HG03354 (cell line): Measurements from ENCODE around the gene FAM193A.
"Not testable (repeated sequence)": the region's sequence is repeated elsewhere in the genome, so short reads cannot be mapped to it uniquely, and the experiment has no call there.

Experiments
- ATAC-seq: cut with Tn5 transposase; IDR thresholded peaks from one replicate; pipeline ENCODE4 v1.9.1; 2021; ENCODE audit warnings: mild to moderate bottlenecking; ENCODE audit not compliant: unreplicated experiment, poor library complexity, severe bottlenecking

FAM193A gene

GRCh38 chr4:2600878-2601277 lies 64.4 kb downstream of the FAM193A start:
- no peak for ATAC-seq

- ATAC-seq, result no peak
These were observed 68.2 kb downstream of the FAM193A start for GRCh38 chr4:2604614-2605013.

GRCh38 chr4:2606960-2607506 lies 70.6 kb downstream of the FAM193A start:
- no peak for ATAC-seq

GRCh38 chr4:2607822-2608221 lies 71.4 kb downstream of the FAM193A start:
- no peak for ATAC-seq

GRCh38 chr4:2608291-2608690 lies 71.8 kb downstream of the FAM193A start:
- ATAC-seq, result no peak

GRCh38 chr4:2615821-2616220 lies 79.4 kb downstream of the FAM193A start:
- ATAC-seq, result no peak

GRCh38 chr4:2617955-2618354 lies 81.5 kb downstream of the FAM193A start:
- no peak for ATAC-seq

GRCh38 chr4:2618729-2619128 lies 82.3 kb downstream of the FAM193A start:
- not testable (repeated sequence) for ATAC-seq

- ATAC-seq, result no peak
These were observed 83.0 kb downstream of the FAM193A start for GRCh38 chr4:2619459-2619858.

GRCh38 chr4:2621419-2621818 lies 85.0 kb downstream of the FAM193A start:
- no peak for ATAC-seq

- no peak for ATAC-seq
These were observed 87.0 kb downstream of the FAM193A start for GRCh38 chr4:2623442-2623841.

GRCh38 chr4:2624782-2625530 lies 88.5 kb downstream of the FAM193A start:
- ATAC-seq, result no peak

- ATAC-seq, result no peak
These were observed 89.8 kb downstream of the FAM193A start for GRCh38 chr4:2626231-2626630.

- ATAC-seq, result no peak
These were observed 94.3 kb downstream of the FAM193A start for GRCh38 chr4:2630556-2631273.

- no peak for ATAC-seq
These were observed 97.6 kb downstream of the FAM193A start for GRCh38 chr4:2634014-2634413.

GRCh38 chr4:2636331-2636730 lies 99.9 kb downstream of the FAM193A start:
- ATAC-seq, result no peak

- ATAC-seq, result not testable (repeated sequence)
These were observed 100.5 kb downstream of the FAM193A start for GRCh38 chr4:2636994-2637393.

- no peak for ATAC-seq
These were observed 101.6 kb downstream of the FAM193A start for GRCh38 chr4:2637956-2638552.

- no peak for ATAC-seq
These were observed 102.3 kb downstream of the FAM193A start for GRCh38 chr4:2638730-2639129.

GRCh38 chr4:2642968-2643367 lies 106.5 kb downstream of the FAM193A start:
- ATAC-seq, result no peak

- no peak for ATAC-seq
These were observed 107.1 kb downstream of the FAM193A start for GRCh38 chr4:2643555-2643954.
